Gastrocnemius medialis (tissue), 4 donors: ENCODE measurements around the gene MRPL27.

ENCODE experiments used
- CTCF ChIP-seq, 5 experiments: fragments of 450-650 bp in 3 of 5; fragments of 200-600 bp in 2 of 5; sonication (generic) in 2 of 5; IDR thresholded peaks in 4 of 5; conservative IDR thresholded peaks in 1 of 5; 1 replicate in 4 of 5; 2 replicates in 1 of 5; pipeline ENCODE4 v1.5.1; 2016 to 2019; ENCODE audit warnings: antibody characterized with exemption in 5 of 5, mild to moderate bottlenecking in 3 of 5, moderate library complexity in 3 of 5
- POLR2A ChIP-seq, 2 donors: fragments of 450-650 bp; IDR thresholded peaks; one replicate each; pipeline ENCODE4 v1.6.1; 2017; ENCODE audit warnings: antibody characterized with exemption in 2 of 2, mild to moderate bottlenecking in 2 of 2, moderate library complexity in 2 of 2

DNA sequence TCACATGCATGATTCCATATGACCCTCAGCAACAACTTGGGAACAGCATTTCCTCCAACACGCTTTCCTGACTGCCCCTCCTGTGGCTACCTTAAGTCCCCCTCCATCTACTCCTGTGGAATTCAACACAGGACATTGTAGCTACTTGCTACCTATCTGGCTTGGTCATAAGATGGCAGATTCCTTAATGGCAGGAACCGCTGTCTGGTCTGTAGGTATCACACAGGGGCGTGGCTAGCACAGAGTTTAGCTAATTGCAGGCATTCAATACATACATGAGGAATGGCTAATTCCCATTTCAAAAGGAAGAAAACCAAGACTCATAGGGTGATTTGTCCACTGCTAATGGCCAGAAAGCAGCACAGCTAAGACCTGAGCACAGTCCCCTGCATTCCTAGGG, 15.7 kb upstream of the MRPL27 start:
- TF ChIP-seq CTCF (IDR thresholded peaks at IDR 0.05 in 4 of 5, conservative IDR thresholded peaks at IDR 0.05 in 1 of 5) (no peak), POLR2A (IDR thresholded peaks at IDR 0.05) (no peak)
